Medulla oblongata (tissue), 1 donor: Measurements from ENCODE around the gene KLHDC8A.

Source experiments
- DNase-seq: peaks from one replicate; pipeline ENCODE4 v3.0.0-alpha.2; 2015; ENCODE audit errors: extremely low spot score

KLHDC8A gene

GRCh38 chr1:205319081-205320018 is 37.4 kb downstream of the KLHDC8A start:
- peak; percentile 29 for DNase-seq

- DNase-seq: no peak
These were observed 38.3 kb downstream of the KLHDC8A start for GRCh38 chr1:205318231-205318991.

GRCh38 chr1:205317311-205317917 is 39.3 kb downstream of the KLHDC8A start:
- peak; percentile 58 for DNase-seq

GRCh38 chr1:205316161-205316566 is 40.6 kb downstream of the KLHDC8A start:
- DNase-seq: no peak

GRCh38 chr1:205315008-205315618 is 41.6 kb downstream of the KLHDC8A start:
- no peak for DNase-seq

- peak; percentile 82 for DNase-seq
These were observed 43.0 kb downstream of the KLHDC8A start for GRCh38 chr1:205313563-205314308.

- DNase-seq: no peak
These were observed 43.7 kb downstream of the KLHDC8A start for GRCh38 chr1:205312866-205313562.

- no peak for DNase-seq
These were observed 45.6 kb downstream of the KLHDC8A start for GRCh38 chr1:205310976-205311704.

- DNase-seq: no peak
These were observed 47.0 kb downstream of the KLHDC8A start for GRCh38 chr1:205309741-205310140.

GRCh38 chr1:205306929-205307566 is 49.7 kb downstream of the KLHDC8A start:
- DNase-seq: no peak

- DNase-seq: no peak
These were observed 52.0 kb downstream of the KLHDC8A start for GRCh38 chr1:205304695-205305070.

- no peak for DNase-seq
These were observed 52.6 kb downstream of the KLHDC8A start for GRCh38 chr1:205304046-205304694.

GRCh38 chr1:205303247-205303888 is 53.4 kb downstream of the KLHDC8A start:
- DNase-seq: no peak

GRCh38 chr1:205301842-205302588 is 54.7 kb downstream of the KLHDC8A start:
- DNase-seq: no peak

- no peak for DNase-seq
These were observed 55.4 kb downstream of the KLHDC8A start for GRCh38 chr1:205301205-205301821.

GRCh38 chr1:205300149-205300548 is 56.6 kb downstream of the KLHDC8A start:
- DNase-seq: no peak
